ENCODE data around the gene ZNF469.
"Not testable (repeated sequence)": the region's sequence is repeated elsewhere in the genome, so short reads cannot be mapped to it uniquely, and the experiment has no call there.

Gene ZNF469

DNA sequence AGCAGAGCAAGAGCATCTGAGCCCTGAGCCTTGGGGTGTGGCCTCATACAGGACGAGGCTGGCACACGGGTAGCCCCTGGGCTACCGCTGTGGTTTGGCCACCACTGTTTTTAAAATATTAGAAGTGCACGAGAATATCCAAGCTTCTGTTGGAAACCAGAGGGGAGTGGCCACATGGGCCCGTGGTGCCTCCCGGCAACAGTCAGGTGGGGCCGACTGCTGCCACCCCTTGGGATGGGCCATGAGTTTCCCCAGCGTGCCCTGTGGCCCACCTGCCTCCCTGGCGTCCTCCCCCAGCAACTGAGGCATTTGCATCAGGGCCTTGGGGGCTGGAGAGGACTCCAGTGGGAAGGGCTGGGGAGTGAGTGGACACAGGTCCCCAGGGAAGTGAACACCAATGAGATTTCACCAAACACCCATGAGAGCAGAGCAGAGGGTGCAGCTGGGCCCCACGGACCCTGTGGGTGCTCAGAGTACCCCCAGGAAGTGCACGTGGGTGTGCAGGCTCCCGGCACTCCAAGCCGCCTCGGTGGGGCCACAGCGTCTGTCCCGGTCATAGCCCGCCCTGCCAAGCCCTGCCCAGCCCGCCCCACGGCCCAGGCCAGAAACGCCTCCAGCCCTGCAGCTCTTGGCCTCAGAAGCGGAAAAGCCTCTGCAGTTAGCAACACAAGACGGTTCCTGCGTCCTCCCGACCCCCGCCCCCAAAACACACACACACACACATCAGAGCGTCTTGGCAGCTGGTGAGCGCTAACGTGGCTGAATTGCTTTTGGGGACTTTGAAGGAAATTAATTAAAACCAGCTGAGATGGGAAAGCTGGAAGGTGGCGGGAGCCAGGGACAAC is 22.7 kb downstream of the ZNF469 start:
- in situ Hi-C loops (cut with HindIII; ENCODE audit: low sequenced_read_pairs) = no loop called here

DNA sequence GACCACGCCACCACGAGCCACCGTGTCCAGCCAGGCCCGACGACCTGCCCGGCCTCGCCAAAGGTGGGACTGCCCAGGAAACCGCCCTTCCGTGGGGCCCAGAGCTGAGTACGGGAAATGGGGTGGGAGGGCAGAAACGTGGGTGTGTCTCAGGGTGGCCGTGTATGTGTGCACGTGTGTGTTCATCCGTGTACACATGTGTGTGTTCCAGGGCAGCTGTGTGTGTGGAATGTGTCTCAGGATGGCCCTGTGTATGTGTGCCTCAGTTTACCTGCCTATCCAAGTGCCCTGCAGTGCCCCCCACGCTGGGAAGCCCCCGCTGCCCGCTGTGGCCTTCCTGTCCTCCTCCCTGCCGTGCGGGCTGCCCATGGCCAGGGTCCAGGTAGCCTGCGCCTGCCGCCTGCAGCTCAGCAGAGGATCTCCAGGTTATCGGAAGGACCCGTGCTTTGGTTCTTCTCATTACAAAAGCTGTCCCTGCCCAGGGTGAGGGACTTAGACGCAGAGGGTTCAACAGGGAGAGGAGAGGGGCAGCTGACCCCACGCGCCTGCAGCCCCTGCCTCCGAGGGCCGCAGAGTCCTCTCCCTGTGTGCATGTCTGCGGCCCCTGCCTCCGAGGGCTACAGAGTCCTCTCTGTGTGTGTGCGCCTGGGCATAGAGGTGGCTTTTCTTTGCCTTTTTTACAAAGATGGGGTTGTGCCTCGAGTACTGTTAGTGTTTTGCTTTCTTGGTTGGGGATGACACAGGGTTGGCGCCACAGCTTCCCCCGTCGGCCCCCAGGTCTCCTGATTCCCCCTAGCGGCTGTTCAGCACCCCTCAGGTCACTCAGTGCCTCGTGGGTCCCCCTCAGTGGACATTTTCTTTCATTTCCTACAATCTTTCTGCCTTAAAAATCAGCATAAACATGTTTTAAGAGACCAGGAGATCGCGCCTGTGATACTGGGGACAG is 23.6 kb downstream of the ZNF469 start:
- in situ Hi-C loops (cut with HindIII; ENCODE audit: low sequenced_read_pairs) = no loop called here

DNA sequence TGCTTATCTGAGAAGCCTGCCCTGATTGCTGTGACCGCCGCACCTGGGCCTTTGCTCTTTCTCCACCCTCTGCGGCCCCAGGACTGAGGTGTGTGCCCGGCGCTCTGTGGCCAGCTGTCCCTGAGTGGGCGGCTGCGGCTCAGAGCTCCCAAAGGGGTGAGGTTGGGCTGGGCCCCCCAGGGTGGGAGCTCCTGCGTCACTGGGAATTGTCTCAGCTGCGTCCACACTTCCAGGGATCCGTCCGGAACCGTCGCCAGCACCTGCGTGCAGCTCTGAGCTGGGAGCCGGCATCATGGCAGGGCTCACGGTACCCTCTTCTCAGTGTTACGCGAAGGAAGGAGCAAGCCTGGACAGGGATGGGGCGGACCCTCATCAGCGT is 24.3 kb downstream of the ZNF469 start:
- in situ Hi-C loops (cut with HindIII; ENCODE audit: low sequenced_read_pairs) = no loop called here

DNA sequence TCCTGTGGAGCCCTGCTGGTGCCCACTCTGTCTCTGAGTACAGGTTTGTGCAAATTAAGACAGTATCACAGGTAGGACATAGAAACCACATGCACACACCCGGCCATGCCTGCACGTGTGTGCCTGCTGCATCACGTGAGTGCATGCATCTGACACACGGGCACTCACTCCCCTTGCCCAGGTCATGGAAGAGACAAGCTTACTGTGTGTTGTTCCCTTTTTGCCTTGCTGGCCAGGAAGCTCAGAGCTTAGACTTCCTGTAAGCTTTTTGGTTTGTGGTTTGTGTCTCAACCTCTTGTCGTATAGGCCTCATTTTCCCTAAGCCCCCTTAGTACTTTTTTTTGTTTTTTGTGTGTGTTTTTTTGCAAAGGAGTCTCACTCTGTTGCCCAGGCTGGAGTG is 25.0 kb downstream of the ZNF469 start:
- in situ Hi-C loops (cut with HindIII; ENCODE audit: low sequenced_read_pairs) = no loop called here

DNA sequence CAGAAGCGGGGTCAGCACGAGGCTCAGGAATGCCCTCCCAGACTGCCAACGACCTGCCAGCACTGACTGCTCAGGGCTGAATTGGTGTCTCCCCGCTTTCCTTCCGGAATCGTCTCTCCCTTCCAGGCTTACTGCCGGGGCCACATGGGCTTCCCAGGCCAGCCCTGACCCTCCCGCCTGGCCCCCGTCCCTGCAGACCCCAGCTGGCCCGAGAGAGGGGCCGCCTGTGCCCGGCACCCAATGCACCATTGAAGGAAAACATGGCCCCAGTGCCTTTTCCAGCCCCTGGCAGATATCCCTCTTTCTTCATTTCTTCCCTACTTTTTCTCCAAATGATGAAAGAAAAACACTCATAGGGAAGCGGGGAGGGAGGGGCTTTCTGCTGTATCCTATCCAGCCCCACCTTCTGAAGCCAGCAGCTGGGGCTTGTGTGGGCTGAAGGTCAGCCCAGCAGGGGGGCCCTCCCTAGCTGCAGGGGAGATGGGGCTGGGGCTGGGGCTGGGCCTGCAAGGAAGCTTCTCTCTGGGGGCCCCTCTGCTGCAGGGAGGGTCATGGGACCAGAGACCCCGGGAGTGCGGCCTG is 25.9 kb downstream of the ZNF469 start:
- in situ Hi-C loops (cut with HindIII; ENCODE audit: low sequenced_read_pairs) = no loop called here

DNA sequence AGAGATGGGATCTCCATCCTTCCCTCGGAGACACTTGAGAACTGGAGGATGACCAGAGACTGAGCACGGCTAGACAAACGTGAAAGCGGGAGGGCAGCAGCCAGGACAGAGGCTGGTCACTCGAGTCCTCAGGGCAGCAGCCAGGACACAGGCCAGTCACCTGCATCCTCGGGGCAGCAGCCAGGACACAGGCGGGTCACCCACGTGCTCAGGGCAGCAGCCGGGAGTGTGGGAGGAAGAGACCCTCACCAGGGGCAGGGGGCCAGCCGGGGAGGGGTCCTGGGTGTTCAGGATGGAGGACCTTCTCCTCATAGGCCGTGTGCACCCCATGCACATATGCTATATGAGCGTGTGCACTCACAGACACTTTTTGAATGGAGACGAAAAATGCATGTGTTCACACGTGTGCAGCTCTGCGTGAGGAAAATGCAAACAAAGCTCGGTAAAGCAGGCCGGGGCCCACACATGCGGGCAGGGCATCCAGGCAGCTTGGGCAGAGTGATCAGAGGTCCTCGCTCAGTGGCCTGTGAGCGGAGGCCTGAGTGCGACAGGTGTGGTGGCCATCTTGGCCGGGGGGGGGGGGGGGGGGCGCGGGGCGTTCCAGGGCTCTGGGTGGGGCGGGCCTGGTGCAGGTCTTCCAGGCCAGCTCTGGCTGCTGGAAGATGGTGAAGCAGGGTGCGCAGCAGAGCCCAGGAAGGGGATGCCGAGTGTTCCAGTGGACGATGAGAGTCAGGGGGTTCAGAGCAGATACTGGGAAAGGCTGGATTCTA is 26.7 kb downstream of the ZNF469 start:
- in situ Hi-C loops (cut with HindIII; ENCODE audit: low sequenced_read_pairs) = no loop called here

DNA sequence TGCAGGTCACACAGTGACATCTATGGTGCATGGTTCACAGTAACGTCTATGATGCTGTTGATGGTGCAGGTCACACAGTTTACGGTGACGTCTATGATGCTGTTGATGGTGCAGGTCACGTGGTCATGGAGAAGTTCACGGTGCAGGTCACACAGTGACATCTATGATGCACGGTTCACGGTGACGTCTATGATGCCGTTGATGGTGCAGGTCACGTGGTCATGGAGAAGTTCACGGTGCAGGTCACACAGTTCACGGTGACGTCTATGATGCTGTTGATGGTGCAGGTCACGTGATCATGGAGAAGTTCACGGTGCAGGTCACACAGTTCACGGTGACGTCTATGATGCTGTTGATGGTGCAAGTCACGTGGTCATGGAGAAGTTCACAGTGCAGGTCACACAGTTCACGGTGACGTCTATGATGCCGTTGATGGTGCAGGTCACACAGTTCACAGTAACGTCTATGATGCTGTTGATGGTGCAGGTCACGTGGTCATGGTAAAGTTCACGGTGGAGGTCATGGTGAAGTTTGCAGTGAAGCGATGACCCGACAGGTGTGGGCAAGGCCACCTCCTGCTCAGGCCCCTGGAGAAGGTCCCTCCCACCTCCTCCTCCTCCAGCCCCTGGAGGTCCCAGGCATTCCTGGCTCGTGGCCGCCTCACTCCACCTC is 27.7 kb downstream of the ZNF469 start:
- in situ Hi-C loops (cut with HindIII; ENCODE audit: low sequenced_read_pairs) = not testable (repeated sequence)

DNA sequence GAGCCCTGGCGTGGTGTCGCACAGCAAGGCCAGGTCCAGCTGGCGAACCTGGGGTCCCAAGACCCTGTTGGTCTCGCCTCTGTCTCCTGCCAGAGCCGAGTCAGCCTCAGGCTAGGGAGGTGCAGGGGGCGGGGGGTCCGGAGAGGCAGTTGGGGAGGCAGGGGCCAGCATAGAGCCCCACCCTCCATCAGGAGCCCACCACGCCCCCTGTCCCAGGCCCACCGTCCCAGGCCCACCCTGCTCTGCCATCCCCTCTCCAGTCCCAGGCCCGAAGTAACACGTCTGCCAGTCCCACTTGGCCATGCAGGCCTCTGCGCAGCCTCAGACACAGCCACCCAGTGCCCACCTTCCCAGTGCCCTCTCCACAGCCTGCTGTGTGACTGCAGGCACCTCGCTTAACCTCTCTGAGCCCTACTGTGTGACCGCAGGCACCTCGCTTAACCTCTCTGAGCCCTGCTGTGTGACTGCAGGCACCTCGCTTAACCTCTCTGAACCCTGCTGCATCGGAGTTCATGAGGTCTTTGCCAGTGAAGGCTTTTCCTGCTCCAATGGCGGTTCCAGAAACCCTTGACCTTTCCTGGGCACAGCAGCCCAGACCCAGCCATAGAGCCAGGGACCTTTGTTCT is 29.3 kb downstream of the ZNF469 start:
- in situ Hi-C loops (cut with HindIII; ENCODE audit: low sequenced_read_pairs) = no loop called here

DNA sequence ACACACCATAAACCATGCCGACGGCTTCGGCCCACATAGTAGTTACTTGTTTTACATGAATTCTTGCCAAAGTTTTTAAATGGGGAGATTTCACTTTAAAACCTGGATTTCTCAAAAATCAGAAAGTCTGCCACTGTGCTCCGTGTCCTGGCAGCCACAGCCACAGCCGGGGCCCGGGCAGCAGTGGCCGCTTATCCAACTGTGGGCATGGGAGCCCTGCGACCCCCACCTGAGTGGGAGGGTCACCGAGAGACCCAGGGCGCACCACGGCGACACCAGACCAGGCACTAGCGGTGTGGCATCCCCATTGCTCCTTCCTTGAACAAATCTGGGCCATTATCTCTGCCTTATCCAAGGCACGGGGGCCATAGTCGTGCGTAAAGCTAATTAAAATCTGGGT is 30.0 kb downstream of the ZNF469 start:
- in situ Hi-C loops (cut with HindIII; ENCODE audit: low sequenced_read_pairs) = no loop called here

DNA sequence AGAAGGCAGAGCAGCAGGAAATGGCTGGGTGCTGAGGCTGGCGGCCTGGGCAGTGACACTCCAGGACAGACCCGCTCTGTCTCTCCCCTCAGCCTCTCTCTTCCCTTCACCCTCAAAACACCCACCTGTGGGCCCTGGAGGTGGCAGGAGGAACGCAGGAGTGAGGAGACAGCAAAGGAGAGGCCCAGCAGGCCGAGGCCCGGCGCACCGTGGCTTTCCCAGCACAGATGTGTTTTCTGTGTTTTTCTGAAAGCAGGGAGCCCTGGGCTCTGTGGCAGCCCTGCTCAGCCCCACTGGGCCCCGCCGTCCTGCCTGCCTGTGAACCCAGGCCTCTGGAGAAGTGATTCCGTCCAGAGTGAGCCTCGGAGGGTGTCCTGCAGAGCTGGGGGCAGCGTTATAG is 30.5 kb downstream of the ZNF469 start:
- in situ Hi-C loops (cut with HindIII; ENCODE audit: low sequenced_read_pairs) = no loop called here

DNA sequence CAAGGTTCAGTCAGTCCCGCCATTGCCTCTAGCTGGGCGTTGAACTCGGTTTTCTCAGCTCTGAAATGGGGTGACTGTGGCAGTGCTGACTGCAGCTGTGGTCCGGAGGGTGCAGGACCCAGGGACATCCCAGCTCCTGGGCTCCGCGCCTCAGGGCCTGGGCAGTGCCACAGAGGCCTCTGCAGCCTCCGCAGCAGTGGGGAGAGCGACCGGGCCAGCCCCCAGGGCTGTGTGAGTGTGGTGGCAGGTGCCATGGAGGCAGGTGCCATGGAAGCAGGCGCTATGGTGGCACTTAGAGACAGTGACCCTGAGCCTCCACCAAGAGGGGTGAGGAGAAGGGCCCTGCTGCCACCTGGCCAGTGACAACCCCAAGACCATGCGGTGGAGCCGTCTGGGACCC is 30.9 kb downstream of the ZNF469 start:
- in situ Hi-C loops (cut with HindIII; ENCODE audit: low sequenced_read_pairs) = no loop called here

DNA sequence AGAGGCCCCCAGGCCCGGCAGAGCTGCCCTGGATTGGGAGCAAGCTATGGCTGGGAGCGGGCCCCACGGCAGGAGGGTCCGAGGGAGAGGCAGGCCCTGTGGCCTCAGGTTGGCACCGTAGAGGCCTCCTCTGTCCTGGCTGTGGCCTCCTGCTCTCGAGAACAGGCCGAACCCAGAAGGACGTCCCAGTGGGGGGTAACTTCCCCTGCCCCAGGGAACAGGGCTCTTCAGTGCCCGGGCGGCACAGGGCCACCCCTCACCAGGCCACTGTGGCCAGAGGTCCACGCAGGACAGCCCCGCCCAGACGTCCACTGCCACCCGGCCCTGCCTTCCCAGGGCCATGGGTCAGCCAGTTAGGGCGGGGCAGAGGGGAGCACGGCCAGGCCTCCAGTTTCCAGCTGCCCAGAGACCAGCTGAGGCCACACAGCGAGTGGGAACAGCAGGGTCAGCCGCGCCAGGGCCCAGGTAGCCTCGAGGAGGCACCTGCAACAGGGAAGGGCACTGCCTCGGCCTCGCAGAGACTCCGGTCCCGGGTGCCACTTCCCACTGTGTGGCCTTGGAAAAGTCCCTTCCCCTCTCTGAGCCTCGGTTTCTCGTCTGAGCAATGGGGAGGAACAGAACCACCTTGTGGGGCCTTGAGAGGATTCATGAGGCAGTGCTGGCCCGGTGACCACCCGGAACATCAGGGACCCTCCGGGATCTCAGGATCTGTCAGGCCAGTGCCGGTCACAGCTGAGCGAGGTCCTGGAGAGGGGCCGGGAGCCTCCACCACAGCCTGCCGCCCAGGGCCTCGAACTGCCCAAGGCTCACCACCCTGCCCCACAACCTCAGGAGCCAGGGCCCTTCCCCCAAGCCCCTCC is 32.0 kb downstream of the ZNF469 start:
- in situ Hi-C loops (cut with HindIII; ENCODE audit: low sequenced_read_pairs) = no loop called here

DNA sequence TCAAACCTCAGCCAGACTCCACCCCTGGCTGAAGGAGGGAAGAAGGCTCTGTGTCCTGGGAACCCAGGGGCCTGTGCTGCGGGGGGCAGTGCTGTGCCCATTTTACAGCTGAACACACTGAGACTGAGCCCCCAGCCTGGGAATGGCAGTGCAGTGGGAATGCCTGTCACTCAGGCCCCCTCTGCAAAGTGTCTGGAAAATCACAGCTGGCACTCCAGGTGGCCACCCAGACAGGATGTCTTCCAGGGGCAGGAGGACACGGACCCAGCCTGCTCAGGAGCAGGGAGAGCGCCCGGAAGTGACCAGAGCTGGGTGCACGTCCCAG is 32.6 kb downstream of the ZNF469 start:
- in situ Hi-C loops (cut with HindIII; ENCODE audit: low sequenced_read_pairs) = no loop called here

DNA sequence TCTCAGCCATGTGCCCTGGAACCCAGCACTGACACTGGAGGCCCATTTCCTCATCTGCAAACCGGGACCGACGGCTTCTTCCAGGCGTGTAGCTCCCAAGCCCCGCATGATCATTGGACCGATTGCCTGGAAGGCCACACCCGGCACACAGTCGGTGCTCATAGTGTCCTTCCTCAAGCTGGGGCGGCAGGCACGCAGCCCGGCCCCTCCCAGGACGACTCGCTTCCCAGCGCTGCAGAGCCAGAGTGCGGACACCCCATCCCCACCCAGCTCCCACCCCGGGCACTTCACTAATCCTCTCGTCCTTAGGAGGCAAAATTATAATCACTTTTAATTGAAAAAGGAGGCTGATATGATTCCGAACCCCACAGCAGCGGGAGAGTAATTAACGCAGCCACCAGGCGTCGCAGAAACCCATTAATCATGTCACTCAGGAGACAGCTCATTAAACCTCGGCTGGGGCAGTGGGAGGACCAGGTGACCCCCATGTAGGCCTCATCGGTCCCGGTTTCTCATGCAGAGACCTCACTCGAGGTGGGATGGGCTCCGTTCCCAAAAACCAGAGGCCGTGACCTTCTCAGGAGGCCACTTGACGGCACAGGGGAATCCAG is 33.1 kb downstream of the ZNF469 start:
- in situ Hi-C loops (cut with HindIII; ENCODE audit: low sequenced_read_pairs) = no loop called here

DNA sequence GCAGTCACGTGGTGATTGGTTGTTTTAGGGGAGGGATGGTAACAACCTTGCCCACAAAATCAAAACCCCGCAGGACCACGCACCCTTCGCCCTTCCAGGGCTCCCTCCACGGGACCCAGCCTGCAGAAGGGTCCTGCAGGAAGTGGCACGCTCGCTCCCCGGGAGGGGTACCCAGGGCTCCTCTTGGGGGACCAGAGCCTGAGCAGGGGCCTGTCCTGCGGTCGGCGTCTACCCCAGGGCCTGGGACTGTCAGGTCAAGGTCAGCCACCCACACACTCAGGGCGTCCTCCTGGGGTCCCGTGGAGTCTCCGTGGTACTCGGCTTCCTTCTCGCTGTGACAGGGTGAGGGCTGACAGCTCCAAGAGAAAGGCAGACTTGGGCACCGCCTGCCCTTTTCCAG is 33.9 kb downstream of the ZNF469 start:
- in situ Hi-C loops (cut with HindIII; ENCODE audit: low sequenced_read_pairs) = no loop called here

DNA sequence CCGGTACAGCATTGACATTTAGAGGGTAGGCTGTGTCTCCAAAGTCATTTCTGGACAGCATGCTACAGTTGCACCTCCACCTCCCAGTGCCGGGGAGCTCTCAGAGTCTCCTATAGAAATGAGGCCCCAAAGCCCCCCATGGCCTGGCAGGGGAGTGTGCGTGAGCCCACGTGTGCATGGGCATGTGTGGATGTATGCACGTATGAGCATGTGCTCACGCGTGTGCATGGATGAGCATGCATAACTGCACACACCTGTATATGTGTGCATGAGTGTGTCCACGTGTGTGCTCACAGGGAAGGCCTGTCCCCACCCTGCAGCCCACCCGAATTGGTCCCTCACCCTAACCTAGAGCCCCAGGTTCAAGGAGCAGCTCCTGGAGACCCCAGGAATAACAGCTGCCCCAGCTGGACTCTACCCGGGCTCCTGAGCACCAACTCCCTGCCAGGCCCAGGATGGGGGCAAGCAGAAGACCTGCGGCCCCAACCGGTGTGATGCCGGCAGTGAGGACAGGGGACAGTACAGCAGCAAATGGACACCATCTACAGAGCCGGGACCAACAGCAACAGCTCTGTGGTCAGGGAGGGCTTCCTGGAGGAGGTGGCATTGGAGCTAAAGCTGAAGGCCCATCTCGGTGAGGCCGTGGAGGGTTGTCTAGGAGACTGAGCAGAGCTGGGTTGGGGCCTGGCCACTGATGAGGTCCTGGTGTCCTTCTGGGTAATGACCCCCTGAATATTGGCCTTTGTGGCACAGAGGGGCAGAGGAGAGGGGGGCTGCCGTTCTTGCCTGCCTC is 35.1 kb downstream of the ZNF469 start:
- in situ Hi-C loops (cut with HindIII; ENCODE audit: low sequenced_read_pairs) = no loop called here

DNA sequence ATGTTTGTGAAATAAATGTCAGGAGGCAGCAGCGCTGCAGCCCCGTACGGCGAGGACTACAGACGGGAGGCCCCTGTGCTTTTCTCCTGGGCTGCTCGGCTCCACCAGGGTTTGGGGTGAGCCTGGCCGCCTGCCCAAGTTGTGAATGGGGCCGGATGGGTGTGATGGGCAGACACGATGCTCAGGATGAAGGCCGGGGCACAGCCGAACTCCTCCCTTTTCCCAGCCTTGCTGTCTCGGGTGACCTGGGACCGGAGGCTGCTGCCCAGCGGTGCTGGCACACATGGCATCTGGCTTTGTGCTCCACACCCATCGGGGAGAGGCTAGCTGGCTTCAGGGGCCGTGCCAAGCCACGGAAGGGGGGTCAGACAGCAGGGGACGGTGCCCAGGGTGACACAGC is 36.1 kb downstream of the ZNF469 start:
- in situ Hi-C loops (cut with HindIII; ENCODE audit: low sequenced_read_pairs) = no loop called here

DNA sequence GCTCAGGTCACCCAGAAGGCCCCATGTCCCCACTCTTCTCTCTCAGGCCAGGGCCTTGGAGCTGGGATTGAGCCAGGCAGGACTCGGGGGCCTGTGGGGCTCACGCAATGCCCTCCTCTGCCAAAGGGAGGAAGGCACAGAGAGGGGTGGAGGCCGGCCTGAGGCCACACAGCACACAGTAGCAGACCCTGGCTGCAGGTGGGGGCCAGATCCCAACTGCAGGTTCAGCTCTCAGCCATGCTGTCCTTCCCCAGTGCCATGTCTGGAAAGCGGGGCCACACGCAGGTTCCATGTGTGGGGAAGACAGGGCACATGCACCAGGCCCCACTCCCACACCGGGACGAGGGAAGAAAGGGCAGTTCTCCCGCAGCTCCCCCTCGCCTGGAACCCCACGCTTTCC is 37.0 kb downstream of the ZNF469 start:
- in situ Hi-C loops (cut with HindIII; ENCODE audit: low sequenced_read_pairs) = no loop called here

Data from DLD1 (cell line).